GM19328 (cell line): ENCODE measurements around the gene EPM2AIP1.
"Not testable (repeated sequence)": the region's sequence is repeated elsewhere in the genome, so short reads cannot be mapped to it uniquely, and the experiment has no call there.

Experiments used
- ATAC-seq: cut with Tn5 transposase; IDR thresholded peaks from one replicate; pipeline ENCODE4 v1.9.1; 2021; ENCODE audit warnings: mild to moderate bottlenecking, moderate library complexity; ENCODE audit not compliant: unreplicated experiment

The EPM2AIP1 gene

GRCh38 chr3:36992806-36993325, at the start of gene EPM2AIP1:
Gene EPM2AIP1, minus strand, starts transcription at chr3:36993131. Its CDS starts 54 bp downstream, at chr3:36993077.
- ATAC-seq = peak; percentile 84

- ATAC-seq = not testable (repeated sequence)
Observed at GRCh38 chr3:37042712-37043111, 49.8 kb upstream of the EPM2AIP1 start.

- ATAC-seq = no peak
Observed at GRCh38 chr3:37041546-37042195, 48.7 kb upstream of the EPM2AIP1 start.

- ATAC-seq = no peak
Observed at GRCh38 chr3:37040231-37040630, 47.3 kb upstream of the EPM2AIP1 start.

GRCh38 chr3:37039161-37039846, 46.4 kb upstream of the EPM2AIP1 start:
- no peak for ATAC-seq

- ATAC-seq = no peak
Observed at GRCh38 chr3:37037352-37037751, 44.4 kb upstream of the EPM2AIP1 start.

GRCh38 chr3:37032961-37033360, 40.0 kb upstream of the EPM2AIP1 start:
- ATAC-seq = no peak

- ATAC-seq = no peak
Observed at GRCh38 chr3:37031096-37031682, 38.3 kb upstream of the EPM2AIP1 start.

GRCh38 chr3:37030588-37030987, 37.7 kb upstream of the EPM2AIP1 start:
- ATAC-seq = no peak

GRCh38 chr3:37029516-37030163, 36.7 kb upstream of the EPM2AIP1 start:
- no peak for ATAC-seq

- ATAC-seq = no peak
Observed at GRCh38 chr3:37029111-37029510, 36.2 kb upstream of the EPM2AIP1 start.

GRCh38 chr3:37028329-37028728, 35.4 kb upstream of the EPM2AIP1 start:
- no peak for ATAC-seq

- ATAC-seq = no peak
Observed at GRCh38 chr3:37026851-37027250, 33.9 kb upstream of the EPM2AIP1 start.

- ATAC-seq = no peak
Observed at GRCh38 chr3:37025561-37026335, 32.8 kb upstream of the EPM2AIP1 start.

GRCh38 chr3:37024820-37025405, 32.0 kb upstream of the EPM2AIP1 start:
- no peak for ATAC-seq

- no peak for ATAC-seq
Observed at GRCh38 chr3:37024092-37024491, 31.2 kb upstream of the EPM2AIP1 start.

GRCh38 chr3:37017683-37018082, 24.8 kb upstream of the EPM2AIP1 start:
- no peak for ATAC-seq

GRCh38 chr3:37016903-37017302, 24.0 kb upstream of the EPM2AIP1 start:
- no peak for ATAC-seq

GRCh38 chr3:37015642-37016041, 22.7 kb upstream of the EPM2AIP1 start:
- ATAC-seq = no peak

- ATAC-seq = no peak
Observed at GRCh38 chr3:37014620-37015019, 21.7 kb upstream of the EPM2AIP1 start.
